Measurements from ENCODE around the gene TNS1. TPM values are rescaled to one million over a fixed set of nuclear protein-coding genes. Genes with fewer than 3 reads are reported as not detected.

The TNS1 gene
- total RNA-seq, 1 experiment from 2014 or later, result 3.4 TPM

DNA sequence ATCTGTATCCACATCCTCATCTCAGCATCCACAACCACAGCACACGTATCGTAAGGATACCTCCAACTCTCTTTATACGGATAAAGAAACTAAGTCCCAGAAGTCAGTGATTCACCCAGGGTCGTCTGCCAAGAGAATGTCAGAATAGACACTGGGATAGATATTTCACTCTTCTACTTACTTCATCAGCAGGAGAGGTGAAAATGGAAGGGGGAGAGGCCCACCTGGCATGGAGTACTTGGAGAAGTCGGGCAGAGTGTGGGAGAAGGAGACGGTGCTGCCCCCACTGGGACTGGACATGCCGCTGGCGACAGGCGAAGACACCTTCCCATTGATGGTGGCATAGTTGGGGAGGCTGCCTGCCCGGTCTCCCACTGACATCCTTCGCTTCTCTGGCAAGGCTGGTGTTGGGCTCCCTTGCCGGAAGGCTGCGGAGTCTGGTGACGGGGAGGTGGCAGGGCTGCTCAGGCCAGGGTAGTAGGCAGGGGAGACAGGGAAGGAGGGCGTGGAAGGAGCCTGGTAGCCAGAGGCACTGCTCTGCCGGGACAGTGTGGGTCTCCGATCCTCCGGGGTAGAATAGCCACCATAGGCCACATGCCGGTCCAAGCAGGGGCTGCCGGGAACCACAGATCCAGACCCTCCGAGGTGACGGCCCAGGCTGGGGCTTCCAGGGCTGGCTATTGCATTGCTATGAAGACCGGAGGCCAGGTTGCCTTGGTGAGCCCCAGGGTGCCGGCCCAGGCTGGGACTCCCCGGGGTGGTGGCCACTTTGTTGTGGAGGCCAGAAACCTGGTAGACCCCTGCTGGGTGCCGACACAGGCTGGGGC lies 185.1 kb downstream of the TNS1 start:
- H2BK12ac ChIP-seq (ENCODE audit: insufficient read length, low read depth, low read length), result no peak overlapping the region
- H2BK15ac ChIP-seq (ENCODE audit: low read depth, low read length), result no peak overlapping the region
- H2AK5ac ChIP-seq (ENCODE audit: insufficient read length, low read length), result no peak overlapping the region
- no peak overlapping the region for H4K8ac ChIP-seq (replicated peaks; ENCODE audit: insufficient read length, low read depth, low read length)
- no peak overlapping the region; the same call in 1 of the 2 replicates for H3K14ac ChIP-seq (ENCODE audit: insufficient read depth, low read length)
- H3T11ph ChIP-seq (ENCODE audit: low read length), result no peak overlapping the region
- H3K23ac ChIP-seq (ENCODE audit: insufficient read length, low read depth, low read length), result no peak overlapping the region
- H3K36me3 Mint-ChIP-seq (ENCODE audit: insufficient read depth in 1 of 3, low read depth in 3 of 3), result no peaks in the 10 kb centered on the region; a peak in 1 of 7 replicates
- TF ChIP-seq, protein P1, sequence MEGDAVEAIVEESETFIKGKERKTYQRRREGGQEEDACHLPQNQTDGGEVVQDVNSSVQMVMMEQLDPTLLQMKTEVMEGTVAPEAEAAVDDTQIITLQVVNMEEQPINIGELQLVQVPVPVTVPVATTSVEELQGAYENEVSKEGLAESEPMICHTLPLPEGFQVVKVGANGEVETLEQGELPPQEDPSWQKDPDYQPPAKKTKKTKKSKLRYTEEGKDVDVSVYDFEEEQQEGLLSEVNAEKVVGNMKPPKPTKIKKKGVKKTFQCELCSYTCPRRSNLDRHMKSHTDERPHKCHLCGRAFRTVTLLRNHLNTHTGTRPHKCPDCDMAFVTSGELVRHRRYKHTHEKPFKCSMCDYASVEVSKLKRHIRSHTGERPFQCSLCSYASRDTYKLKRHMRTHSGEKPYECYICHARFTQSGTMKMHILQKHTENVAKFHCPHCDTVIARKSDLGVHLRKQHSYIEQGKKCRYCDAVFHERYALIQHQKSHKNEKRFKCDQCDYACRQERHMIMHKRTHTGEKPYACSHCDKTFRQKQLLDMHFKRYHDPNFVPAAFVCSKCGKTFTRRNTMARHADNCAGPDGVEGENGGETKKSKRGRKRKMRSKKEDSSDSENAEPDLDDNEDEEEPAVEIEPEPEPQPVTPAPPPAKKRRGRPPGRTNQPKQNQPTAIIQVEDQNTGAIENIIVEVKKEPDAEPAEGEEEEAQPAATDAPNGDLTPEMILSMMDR (conservative IDR thresholded peaks at IDR 0.05), result no peak
- H3K4me2 ChIP-seq (ENCODE audit: insufficient read depth, insufficient read length, low read length), result no peak overlapping the region
- no peaks in the 10 kb centered on the region for H3K27me3 ChIP-seq (ENCODE audit: insufficient read depth, low read length)
- no peaks in the 10 kb centered on the region for H4K20me1 ChIP-seq (ENCODE audit: control insufficient read depth, insufficient read depth, insufficient read length)
- no peaks in the 10 kb centered on the region for H3K4me1 ChIP-seq (ENCODE audit: insufficient read depth, low read length)
- no peak overlapping the region for H3K18ac ChIP-seq (ENCODE audit: insufficient read length, low read depth, low read length)
- H3K27me3 Mint-ChIP-seq (ENCODE audit: low read depth), result no peaks in the 10 kb centered on the region; the same call in 1 of the 2 replicates
- no peaks in the 10 kb centered on the region for H3K79me1 ChIP-seq (ENCODE audit: insufficient read depth, low read depth, low read length, poor library complexity, severe bottlenecking)
- no peak overlapping the region for H3K4me3 Mint-ChIP-seq
- no peak overlapping the region for H4K5ac ChIP-seq (ENCODE audit: insufficient read length, low read depth, low read length)
- H2BK5ac ChIP-seq (ENCODE audit: insufficient read length, low read length), result no peak overlapping the region
- no peak overlapping the region for H3K56ac ChIP-seq (ENCODE audit: insufficient read length, low read depth, low read length)
- H2BK20ac ChIP-seq (ENCODE audit: low read depth, low read length, poor library complexity, severe bottlenecking), result no peak overlapping the region
- no peak overlapping the region for H4K91ac ChIP-seq (ENCODE audit: insufficient read length, low read depth, low read length)
- no peaks in the 10 kb centered on the region for H3K9me3 ChIP-seq (ENCODE audit: control insufficient read depth, low read depth, low read length)
- no peak overlapping the region for H3K27ac Mint-ChIP-seq
- no peak overlapping the region for H3K27ac ChIP-seq (ENCODE audit: insufficient read length, low read depth, low read length)
- WGBS (ENCODE audit: extremely low coverage, insufficient read length, low lambda C conversion rate), result no CpG with 5 or more reads among the region's 26 CpGs
- no peak overlapping the region for H2BK120ac ChIP-seq (ENCODE audit: low read depth, low read length, poor library complexity, severe bottlenecking)
- DNase-seq, result no peak
- peaks cover 0 to 7% of the 10 kb centered on the region in 2 experiments; a peak in 3 of 4 replicates for H3K4me1 Mint-ChIP-seq
- no peaks in the 10 kb centered on the region for H3K79me2 ChIP-seq (ENCODE audit: insufficient read depth, low read length)
- H3K23me2 ChIP-seq (ENCODE audit: insufficient read length, low read depth, low read length, poor library complexity, severe bottlenecking), result no peaks in the 10 kb centered on the region
- H3K9me3 Mint-ChIP-seq, result no peaks in the 10 kb centered on the region; a peak in 1 of 5 replicates
- no peak overlapping the region for H3K9ac ChIP-seq (ENCODE audit: extremely low read depth, insufficient read length, low read length)
- no peak overlapping the region for H3K4ac ChIP-seq (ENCODE audit: low read depth, low read length)
- no peak overlapping the region for H2AFZ ChIP-seq (ENCODE audit: low read length)
